IMR-90 (cell line): ENCODE data around the gene TNS1. TPM values are rescaled to one million over a fixed set of nuclear protein-coding genes. Genes with fewer than 3 reads are reported as not detected.
A peak's percentile ranks its signal among the peaks of the same experiment; 100 is the strongest.

Experiments used
- ATAC-seq: fragments of 200-7000 bp; cut with Tn5 transposase; 2 replicates; pipeline ENCODE4 v1.9.1; 2020; ENCODE audit warnings: low read depth, mild to moderate bottlenecking, moderate library complexity
- BruUV-seq: library from RNA; stranded (reverse); fragments of 400-500 nt; replicated peaks from 2 replicates; lab custom pipeline; 2021; lab: Mats Ljungman, UMichigan
- CTCF ChIA-PET: fragments of 300-600 bp; formaldehyde crosslinking; extraction: SDS; loops from one replicate; lab custom pipeline; 2021; ENCODE audit warnings: antibody characterized with exemption; lab: Yijun Ruan, JAX
- POLR2A ChIA-PET: fragments of 300-600 bp; sonication (Branson Sonifier 250); formaldehyde crosslinking; loops from one replicate; lab custom pipeline; 2022; ENCODE audit warnings: antibody characterized with exemption; ENCODE audit not compliant: unreplicated experiment; lab: Charles Lee
- DNase-seq: peaks from one replicate; pipeline ENCODE4 v3.0.0; 2013
- H2AFZ ChIP-seq: replicated peaks from 2 replicates; pipeline ENCODE3; 2013; ENCODE audit warnings: low read length, mild to moderate bottlenecking; ENCODE audit not compliant: poor library complexity
- H2AK5ac ChIP-seq: 2 replicates; pipeline ENCODE4 v1.6.1; 2013; ENCODE audit warnings: low read depth, low read length, inconsistent platforms
- H2AK9ac ChIP-seq: replicated peaks from 2 replicates; pipeline ENCODE3; 2013; ENCODE audit warnings: mild to moderate bottlenecking, low read depth, low read length, moderate library complexity; ENCODE audit not compliant: poor library complexity
- H2BK120ac ChIP-seq: 2 replicates; pipeline ENCODE4 v1.6.1; 2013; ENCODE audit warnings: low read depth, low read length, inconsistent platforms
- H2BK15ac ChIP-seq: 3 replicates; pipeline ENCODE4 v1.6.1; 2013; ENCODE audit warnings: low read depth, low read length, inconsistent platforms
- H2BK20ac ChIP-seq: 2 replicates; pipeline ENCODE4 v1.6.1; 2013; ENCODE audit warnings: low read depth, mild to moderate bottlenecking, inconsistent platforms, low read length, moderate library complexity
- H2BK5ac ChIP-seq: 2 replicates; pipeline ENCODE4 v1.6.1; 2013; ENCODE audit warnings: mild to moderate bottlenecking, low read depth, low read length, inconsistent platforms; ENCODE audit not compliant: poor library complexity, severe bottlenecking
- H3K14ac ChIP-seq: replicated peaks from 2 replicates; pipeline ENCODE4 v1.6.1; 2013; ENCODE audit warnings: low read depth, low read length, inconsistent platforms
- H3K18ac ChIP-seq: 2 replicates; pipeline ENCODE4 v1.6.1; 2013; ENCODE audit warnings: low read depth, low read length, control low read depth
- H3K23ac ChIP-seq: 2 replicates; pipeline ENCODE4 v1.6.1; 2013; ENCODE audit warnings: low read depth, low read length, inconsistent platforms
- H3K27ac ChIP-seq: 2 replicates; pipeline ENCODE4 v1.5.1; 2013; ENCODE audit warnings: mild to moderate bottlenecking, control low read depth, low read length; ENCODE audit not compliant: insufficient read depth
- H3K27me3 ChIP-seq: 2 replicates; pipeline ENCODE4 v1.6.1; 2013; ENCODE audit warnings: low read length; ENCODE audit not compliant: control insufficient read depth, insufficient read depth
- H3K36me3 ChIP-seq: 2 replicates; pipeline ENCODE4 v1.6.1; 2013; ENCODE audit warnings: low read length, mixed read lengths; ENCODE audit not compliant: control insufficient read depth, insufficient read depth
- H3K4ac ChIP-seq: 2 replicates; pipeline ENCODE4 v1.6.1; 2013; ENCODE audit warnings: low read depth, low read length, inconsistent platforms
- H3K4me1 ChIP-seq: 2 replicates; pipeline ENCODE4 v1.6.1; 2013; ENCODE audit warnings: low read length, mixed read lengths; ENCODE audit not compliant: control insufficient read depth, insufficient read depth
- H3K4me2 ChIP-seq: 2 replicates; pipeline ENCODE4 v1.6.1; 2013; ENCODE audit warnings: low read depth, mild to moderate bottlenecking, control low read depth, low read length, moderate library complexity
- H3K4me3 ChIP-seq: 2 replicates; pipeline ENCODE4 v1.5.1; 2013; ENCODE audit warnings: low read depth, mild to moderate bottlenecking, control low read depth, low read length, moderate library complexity; ENCODE audit not compliant: insufficient read depth
- H3K56ac ChIP-seq: 2 replicates; pipeline ENCODE4 v1.6.1; 2013; ENCODE audit warnings: low read length, inconsistent platforms; ENCODE audit not compliant: insufficient read depth; ENCODE audit errors: extremely low read depth
- H3K79me1 ChIP-seq, 2 experiments: 2 replicates each; pipeline ENCODE4 v1.6.1; 2013; ENCODE audit warnings: low read length in 2 of 2, inconsistent platforms in 1 of 2, low read depth in 1 of 2
- H3K9ac ChIP-seq: 2 replicates; pipeline ENCODE4 v1.6.1; 2013; ENCODE audit warnings: low read depth, low read length, control low read depth
- H3K9me1 ChIP-seq: 2 replicates; pipeline ENCODE4 v1.6.1; 2013; ENCODE audit warnings: low read length, inconsistent platforms; ENCODE audit not compliant: insufficient read depth
- H3K9me3 ChIP-seq: 2 replicates; pipeline ENCODE4 v1.6.1; 2013; ENCODE audit warnings: low read length; ENCODE audit not compliant: control insufficient read depth, insufficient read depth
- H4K20me1 ChIP-seq: 2 replicates; pipeline ENCODE4 v1.6.1; 2013; ENCODE audit warnings: low read length, inconsistent platforms; ENCODE audit not compliant: insufficient read depth
- H4K5ac ChIP-seq: 2 replicates; pipeline ENCODE4 v1.6.1; 2013; ENCODE audit warnings: mild to moderate bottlenecking, low read depth, low read length, control low read depth
- H4K8ac ChIP-seq, 2 experiments: 2 replicates each; pipeline ENCODE4 v1.6.1; 2013; ENCODE audit warnings: low read depth in 2 of 2, low read length in 2 of 2, control low read depth in 1 of 2, inconsistent platforms in 1 of 2
- H4K91ac ChIP-seq: 2 replicates; pipeline ENCODE4 v1.6.1; 2013; ENCODE audit warnings: low read depth, low read length, inconsistent platforms; ENCODE audit not compliant: insufficient read depth
- ELK1 ChIP-seq: fragments of 150-350 bp; IDR thresholded peaks from 2 replicates; pipeline ENCODE4 v1.6.1; 2016; ENCODE audit warnings: low read depth, mild to moderate bottlenecking, low read length, moderate library complexity, borderline replicate concordance
- WGBS, 2 experiments: methylation state at CpG; one replicate each; pipeline versions ENCODE4 v1.1.5 to v1.1.7; 2013; ENCODE audit warnings: missing lambda C conversion rate in 2 of 2; ENCODE audit not compliant: insufficient read length in 1 of 2; ENCODE audit errors: extremely low coverage in 2 of 2; 5-methylcytosine and 5-hydroxymethylcytosine counted together
- dilution Hi-C: fragments of 300-500 bp; cut with HindIII; formaldehyde crosslinking; loops from one replicate; pipeline ENCODE4 v1.14.3; 2018; ENCODE audit warnings: low sequenced_read_pairs; ENCODE audit not compliant: unreplicated experiment
- in situ Hi-C: fragments of 300-500 bp; cut with MboI; formaldehyde crosslinking; loops from 3 replicates; pipeline ENCODE4 v1.14.3; 2019; ENCODE audit warnings: low sequenced_read_pairs, inconsistent platforms, mixed read lengths
- intact Hi-C: fragments of 100-400 bp; cut with micrococcal nuclease; formaldehyde crosslinking; loops from 2 replicates; pipeline ENCODE4 v1.10.0; 2022
- polyA plus RNA-seq, 3 experiments: library from polyadenylated mRNA; depleted of rRNA; stranded (reverse); fragments of >200 nt; gene quantifications; 2 replicates each; pipeline ENCODE4 v1.2.3, GENCODE V29; 2012; ENCODE audit warnings: low replicate concordance in 1 of 3
- total RNA-seq: library from RNA; depleted of rRNA; stranded (reverse); fragments of >200 nt; gene quantifications from 2 replicates; pipeline ENCODE4 v1.2.3, GENCODE V29; 2012

Gene TNS1
- total and polyA plus RNA-seq, 2 of the 4 experiments (the other 2 are of a cell fraction): 41.1 to 45.2 TPM

- DNase-seq (no peak), ATAC-seq (no peak)
- dilution Hi-C loops: no loop called here
- H3K4ac ChIP-seq: peak overlapping the region; percentile 94
- peaks cover 37% of the 10 kb centered on the region for H3K4me1 ChIP-seq
- H2BK15ac ChIP-seq: 0 out of 3 replicates have a peak overlapping the region, but pooled peaks have one; percentile 38
- in situ Hi-C loops: no loop called here
- peak overlapping the region; percentile 20 for H2BK5ac ChIP-seq
- peak overlapping the region; percentile 85 for H3K4me3 ChIP-seq
- H3K36me3 ChIP-seq: peaks cover 2% of the 10 kb centered on the region; the same call in 1 of the 2 replicates
- peak overlapping the region; percentile 49 to 63; a peak in 3 of 4 replicates for H4K8ac ChIP-seq
- peak overlapping the region; percentile 94 for H3K27ac ChIP-seq
- peak overlapping the region; percentile 93 for H3K4me2 ChIP-seq
- TF ChIP-seq ELK1: no peak
- H2BK120ac ChIP-seq: no peak overlapping the region
- peak overlapping the region; percentile 80 for H3K14ac ChIP-seq
- peak overlapping the region; percentile 90 for H2AK5ac ChIP-seq
- intact Hi-C loops: no loop called here
- peak overlapping the region; percentile 63; the same call in 1 of the 2 replicates for H3K23ac ChIP-seq
- H2AK9ac ChIP-seq: peak overlapping the region; percentile 96
- H3K9me3 ChIP-seq: no peaks in the 10 kb centered on the region
- peak overlapping the region; percentile 36; the same call in 1 of the 2 replicates for H4K5ac ChIP-seq
- H3K18ac ChIP-seq: no peak overlapping the region
- peaks cover 15% of the 10 kb centered on the region; the same call in 1 of the 2 replicates for H4K20me1 ChIP-seq
- peaks cover 32 to 74% of the 10 kb centered on the region in 2 experiments; a peak in 3 of 4 replicates for H3K79me1 ChIP-seq
- peak overlapping the region; percentile 95 for H3K9ac ChIP-seq
- H4K91ac ChIP-seq: peak overlapping the region; percentile 66; the same call in 1 of the 2 replicates
- H3K9me1 ChIP-seq: peaks cover 19% of the 10 kb centered on the region
- no peak overlapping the region for H2BK20ac ChIP-seq
- peak overlapping the region; percentile 3 for H2AFZ ChIP-seq
- CTCF ChIA-PET: interaction anchor here (1.1 kb wide), 1 partner anchor 8 kb away, joined by 3 read pairs; no protein-coding TSS in a partner anchor
- 0 out of 2 replicates have a peak overlapping the region, but pooled peaks have one; percentile 17 for H3K56ac ChIP-seq
- BruUV-seq: no TSS peak
- no CpG with 5 or more reads among the region's 4 CpGs for WGBS, 2 experiments
- POLR2A ChIA-PET: no interaction called here
- H3K27me3 ChIP-seq: no peaks in the 10 kb centered on the region
Measured at GRCh38 chr2:218001629-218002028, 1.2 kb downstream of the TNS1 start.
